HG03457 (cell line): ENCODE data around the gene WFDC12.

Experiments used
- ATAC-seq: cut with Tn5 transposase; IDR thresholded peaks from one replicate; pipeline ENCODE4 v1.9.1; 2021; ENCODE audit warnings: moderate number of reproducible peaks; ENCODE audit not compliant: unreplicated experiment

Gene WFDC12

GRCh38 chr20:45115829-45116228, 8.4 kb downstream of the WFDC12 start:
- ATAC-seq: no peak

GRCh38 chr20:45115386-45115774, 8.9 kb downstream of the WFDC12 start:
- no peak for ATAC-seq

GRCh38 chr20:45114465-45115385, 9.5 kb downstream of the WFDC12 start, which contains the start of gene WFDC5:
Gene WFDC5 (minus strand): TSS chr20:45115174. CDS start chr20:45115083, 91 bp downstream.
- ATAC-seq: no peak

- ATAC-seq: no peak
These were observed 10.4 kb downstream of the WFDC12 start for GRCh38 chr20:45113865-45114264.

GRCh38 chr20:45112754-45113153, 11.5 kb downstream of the WFDC12 start:
- no peak for ATAC-seq

- no peak for ATAC-seq
These were observed 12.3 kb downstream of the WFDC12 start for GRCh38 chr20:45111799-45112471.

- no peak for ATAC-seq
These were observed 13.0 kb downstream of the WFDC12 start for GRCh38 chr20:45111285-45111684.

- ATAC-seq: no peak
These were observed 14.0 kb downstream of the WFDC12 start for GRCh38 chr20:45110301-45110700.

GRCh38 chr20:45109634-45110033, 14.6 kb downstream of the WFDC12 start:
- ATAC-seq: no peak

- no peak for ATAC-seq
These were observed 18.9 kb downstream of the WFDC12 start for GRCh38 chr20:45105317-45105716.

- ATAC-seq: no peak
These were observed 19.5 kb downstream of the WFDC12 start for GRCh38 chr20:45104786-45105185.

- ATAC-seq: no peak
These were observed 21.2 kb downstream of the WFDC12 start for GRCh38 chr20:45103072-45103471.

- ATAC-seq: no peak
These were observed 22.9 kb downstream of the WFDC12 start for GRCh38 chr20:45101333-45101850.

- no peak for ATAC-seq
These were observed 23.6 kb downstream of the WFDC12 start, which contains the start of gene KCNS1 for GRCh38 chr20:45100563-45101245. Gene KCNS1 (minus strand): TSS chr20:45101127. CDS start chr20:45099236, 1,891 bp downstream.

- ATAC-seq: no peak
These were observed 26.0 kb downstream of the WFDC12 start for GRCh38 chr20:45098103-45098773.

- ATAC-seq: no peak
These were observed 26.7 kb downstream of the WFDC12 start for GRCh38 chr20:45097485-45098102.

- ATAC-seq: no peak
These were observed 27.5 kb downstream of the WFDC12 start for GRCh38 chr20:45096781-45097180.

GRCh38 chr20:45095805-45096238, 28.4 kb downstream of the WFDC12 start:
- no peak for ATAC-seq

GRCh38 chr20:45094864-45095574, 29.2 kb downstream of the WFDC12 start:
- ATAC-seq: no peak
